HepG2 (cell line): ENCODE data around the gene HIRA. TPM values are rescaled to one million over a fixed set of nuclear protein-coding genes. Genes with fewer than 3 reads are reported as not detected.

ENCODE experiments used
- HIC2 ChIP-seq: sonication (generic); formaldehyde crosslinking; IDR thresholded peaks from 2 replicates; pipeline ENCODE4 v1.9.0; 2022; ENCODE audit warnings: low read depth, missing genetic modification reagents
- HINFP ChIP-seq: sonication (generic); formaldehyde crosslinking; IDR thresholded peaks from 2 replicates; pipeline ENCODE4 v1.4.0; 2020; ENCODE audit warnings: low read depth, mild to moderate bottlenecking, missing genetic modification reagents
- JUNB ChIP-seq: sonication (generic); formaldehyde crosslinking; IDR thresholded peaks from 2 replicates; pipeline ENCODE4 v1.8.0; 2022; ENCODE audit warnings: missing genetic modification reagents, mild to moderate bottlenecking, borderline replicate concordance
- KDM5A ChIP-seq: fragments of 200-600 bp; sonication (generic); IDR thresholded peaks from 2 replicates; pipeline ENCODE4 v1.7.0; 2018; ENCODE audit warnings: antibody characterized with exemption, mild to moderate bottlenecking, low read length, borderline replicate concordance
- MIER2 ChIP-seq: IDR thresholded peaks from 2 replicates; pipeline ENCODE4 v1.6.1; 2016; ENCODE audit warnings: missing biosample characterization, missing genetic modification reagents
- NRL ChIP-seq: sonication (generic); formaldehyde crosslinking; IDR thresholded peaks from 2 replicates; pipeline ENCODE4 v1.5.0; 2020; ENCODE audit warnings: missing genetic modification reagents, mild to moderate bottlenecking, moderate library complexity, borderline replicate concordance
- TGIF2 ChIP-seq: IDR thresholded peaks from 2 replicates; pipeline ENCODE4 v1.6.1; 2016; ENCODE audit warnings: control low read depth, missing compliant biosample characterization
- THAP11 ChIP-seq: IDR thresholded peaks from 2 replicates; pipeline ENCODE4 v1.6.1; 2016; ENCODE audit warnings: missing biosample characterization, missing genetic modification reagents
- ZBTB2 ChIP-seq: sonication (generic); formaldehyde crosslinking; IDR thresholded peaks from 2 replicates; pipeline ENCODE4 v1.8.0; 2022; ENCODE audit warnings: low read depth, missing genetic modification reagents
- ZBTB3 ChIP-seq: sonication (generic); formaldehyde crosslinking; IDR thresholded peaks from 2 replicates; pipeline ENCODE4 v1.4.0; 2020; ENCODE audit warnings: low read depth, mild to moderate bottlenecking, moderate library complexity, missing genetic modification reagents, borderline replicate concordance
- ZMYM3 ChIP-seq: sonication (generic); formaldehyde crosslinking; IDR thresholded peaks from 2 replicates; pipeline ENCODE4 v1.5.1; 2020; ENCODE audit warnings: mild to moderate bottlenecking, missing genetic modification reagents
- ZNF12 ChIP-seq: sonication (generic); formaldehyde crosslinking; IDR thresholded peaks from 2 replicates; pipeline ENCODE4 v1.5.0; 2020; ENCODE audit warnings: missing genetic modification reagents
- ZNF282 ChIP-seq: fragments of 450-650 bp; IDR thresholded peaks from 2 replicates; pipeline ENCODE4 v1.6.1; 2018; ENCODE audit not compliant: partially characterized antibody
- ZNF33A ChIP-seq: sonication (generic); formaldehyde crosslinking; IDR thresholded peaks from 2 replicates; pipeline ENCODE4 v1.5.1; 2020; ENCODE audit warnings: missing genetic modification reagents, mild to moderate bottlenecking, moderate library complexity, borderline replicate concordance
- ZNF564 ChIP-seq: sonication (generic); formaldehyde crosslinking; IDR thresholded peaks from 2 replicates; pipeline ENCODE4 v1.8.1; 2023; ENCODE audit warnings: mild to moderate bottlenecking, missing genetic modification reagents
- ZNF589 ChIP-seq: sonication (generic); formaldehyde crosslinking; conservative IDR thresholded peaks from 2 replicates; pipeline ENCODE4 v1.8.0; 2022; ENCODE audit warnings: mild to moderate bottlenecking, moderate library complexity, missing genetic modification reagents
- ZNF646 ChIP-seq: sonication (generic); formaldehyde crosslinking; IDR thresholded peaks from 2 replicates; pipeline ENCODE4 v1.9.0; 2021; ENCODE audit warnings: mild to moderate bottlenecking, missing genetic modification reagents
- ZNF782 ChIP-seq: sonication (generic); formaldehyde crosslinking; IDR thresholded peaks from 2 replicates; pipeline ENCODE4 v1.4.0; 2020; ENCODE audit warnings: missing genetic modification reagents, mild to moderate bottlenecking, borderline replicate concordance
- polyA plus RNA-seq, 8 experiments: library from polyadenylated mRNA; depleted of rRNA in 3 of 8; stranded (reverse) in 7 of 8; unstranded in 1 of 8; fragments of >200 nt; fragmentation: Illumina TruSeq in 4 of 8; extraction: Trizol in 4 of 8; gene quantifications; 2 replicates each; pipeline versions ENCODE4 v1.2.1 to v1.2.3, GENCODE V29; 2011 to 2016; ENCODE audit warnings: low read depth in 4 of 8, missing spikeins in 1 of 8, mixed read lengths in 1 of 8; ENCODE audit not compliant: insufficient read depth in 1 of 8
- total RNA-seq, 5 experiments: library from RNA; depleted of rRNA; stranded (reverse); fragments of >200 nt; fragmentation: Illumina TruSeq; extraction: Trizol; gene quantifications; 2 replicates each; pipeline ENCODE4 v1.2.3, GENCODE V29; 2016; ENCODE audit warnings: low read depth in 1 of 5

Gene HIRA
- total and polyA plus RNA-seq, 2 of the 13 experiments (the other 11 are each of a cell fraction or from before 2014, with no cell fraction given), result 21.5 to 29.2 TPM

- no peak for TF ChIP-seq ZNF646
- TF ChIP-seq THAP11, result no peak; the same call in 1 of the 2 replicates
- TF ChIP-seq KDM5A, result peak; percentile 54; the same call in 1 of the 2 replicates
- no peak for TF ChIP-seq ZNF782
- no peak for TF ChIP-seq JUNB
- no peak for TF ChIP-seq ZMYM3
- TF ChIP-seq ZNF12, result no peak
- TF ChIP-seq ZNF564, result no peak
- TF ChIP-seq ZNF282, result no peak
- TF ChIP-seq HIC2 (CRISPR knock-in tag), result no peak; the same call in 1 of the 2 replicates
- no peak; the same call in 1 of the 2 replicates for TF ChIP-seq ZBTB2 (CRISPR knock-in tag)
- no peak for TF ChIP-seq ZBTB3
- no peak; the same call in 1 of the 2 replicates for TF ChIP-seq ZNF589 (CRISPR knock-in tag)
- no peak for TF ChIP-seq HINFP
- TF ChIP-seq TGIF2, result no peak
- TF ChIP-seq ZNF33A (CRISPR knock-in tag), result no peak
- TF ChIP-seq NRL (CRISPR knock-in tag), result peak; percentile 21; the same call in 1 of the 2 replicates
- no peak for TF ChIP-seq MIER2 (CRISPR knock-in tag)
Measured at GRCh38 chr22:19447330-19448075, 16.0 kb upstream of the HIRA start, which contains the start of gene C22orf39 (continued).
